Measurements from ENCODE around the gene MED27.

DNA sequence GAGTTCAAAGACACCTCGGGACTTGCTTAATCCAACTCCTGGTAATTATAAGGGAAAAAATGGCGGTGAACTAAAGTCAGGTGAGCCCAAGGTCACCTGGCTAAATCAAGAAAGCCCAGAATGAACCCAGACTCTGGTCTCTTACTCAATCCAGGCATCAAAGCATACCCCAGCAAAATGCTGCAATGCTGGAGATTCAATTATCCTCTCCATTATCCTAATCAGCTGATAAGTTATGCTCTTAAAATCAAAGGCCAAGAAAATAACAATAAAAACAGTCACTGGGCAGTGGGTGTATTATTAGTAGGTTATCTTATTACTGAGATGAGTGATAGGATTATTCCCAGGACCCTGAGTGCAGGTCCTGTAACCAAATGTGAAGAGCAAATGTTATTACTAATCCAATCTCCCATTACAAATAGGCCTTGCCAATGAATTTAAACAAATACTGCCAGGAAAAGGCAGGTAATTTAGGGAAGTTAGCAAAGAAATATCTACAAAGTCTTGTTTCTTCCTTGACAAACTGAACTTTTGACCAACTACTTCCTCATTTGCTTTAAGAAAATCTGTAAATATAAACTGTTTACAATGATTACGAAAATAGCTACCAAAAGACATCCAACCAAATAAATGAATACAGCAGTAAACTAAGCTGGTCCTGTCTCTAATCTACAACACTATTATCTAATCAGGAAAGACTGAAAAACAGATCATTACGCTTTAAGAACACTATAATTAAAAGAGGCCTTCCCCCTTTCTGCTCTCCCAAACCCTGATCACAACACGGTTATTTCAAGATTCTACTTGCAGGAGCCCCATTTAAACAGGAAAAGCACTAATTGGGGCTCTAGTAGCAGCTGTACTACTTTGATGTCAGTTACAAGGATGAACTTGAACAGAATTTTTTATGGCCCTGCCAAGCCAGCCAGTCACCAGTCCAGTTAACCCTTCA, 103.2 kb downstream of the MED27 start:
- TF ChIP-seq ZNF274 (IDR thresholded peaks at IDR 0.05; ENCODE audit: low read depth, low read length) (no peak), SUZ12 (IDR thresholded peaks at IDR 0.05; ENCODE audit: extremely low read depth, insufficient read depth, insufficient read length) (no peak), YY1 (IDR thresholded peaks at IDR 0.05; ENCODE audit: insufficient read depth, insufficient read length) (no peak)

Data from NT2/D1 (cell line).